Kidney (tissue), 14 donors: ENCODE data around the gene MYL12B. TPM values are rescaled to one million over a fixed set of nuclear protein-coding genes. Genes with fewer than 3 reads are reported as not detected.
A peak's percentile ranks its signal among the peaks of the same experiment; 100 is the strongest.

Experiments
- DNase-seq, 5 donors: peaks; one replicate each; pipeline ENCODE4 v3.0.0-alpha.2; 2013 to 2020
- FAIRE-seq: peaks from 2 replicates; lab custom pipeline; 2012; peaks lifted over from hg19 to GRCh38; lab: Jason Lieb, UNC
- H3K27ac ChIP-seq, 2 donors: one replicate each; pipeline ENCODE4 v1.7.0; 2013; ENCODE audit warnings: low read depth in 2 of 2, low read length in 2 of 2, inconsistent platforms in 1 of 2
- H3K27me3 ChIP-seq: one replicate; pipeline ENCODE4 v1.7.1; 2013; ENCODE audit warnings: low read length, inconsistent platforms; ENCODE audit not compliant: control insufficient read depth, insufficient read depth
- H3K36me3 ChIP-seq, 3 donors: one replicate each; pipeline versions ENCODE4 v1.7.0 to v1.7.1; 2013; ENCODE audit warnings: low read length in 3 of 3, control low read depth in 1 of 3, inconsistent platforms in 1 of 3; ENCODE audit not compliant: insufficient read depth in 3 of 3, control insufficient read depth in 2 of 3
- H3K4me1 ChIP-seq, 3 donors: one replicate each; pipeline versions ENCODE4 v1.7.0 to v1.7.1; 2013; ENCODE audit warnings: low read length in 3 of 3, inconsistent platforms in 1 of 3, low read depth in 1 of 3; ENCODE audit not compliant: control insufficient read depth in 2 of 3, insufficient read depth in 2 of 3
- H3K4me3 ChIP-seq, 3 donors: one replicate each; pipeline versions ENCODE4 v1.7.0 to v1.8.1; 2013; ENCODE audit warnings: low read length in 3 of 3, control low read depth in 1 of 3, inconsistent platforms in 1 of 3
- H3K9ac ChIP-seq, 3 donors: one replicate each; pipeline versions ENCODE4 v1.7.0 to v1.7.1; 2013; ENCODE audit warnings: low read length in 3 of 3, control low read depth in 1 of 3, inconsistent platforms in 1 of 3
- H3K9me3 ChIP-seq, 3 donors: one replicate each; pipeline versions ENCODE4 v1.7.0 to v1.7.1; 2013; ENCODE audit warnings: low read length in 3 of 3, control low read depth in 1 of 3, inconsistent platforms in 1 of 3; ENCODE audit not compliant: control insufficient read depth in 2 of 3, insufficient read depth in 1 of 3
- CTCF ChIP-seq: IDR thresholded peaks from 3 replicates; pipeline ENCODE4 v1.5.1; 2012; ENCODE audit warnings: mild to moderate bottlenecking, moderate library complexity, borderline replicate concordance; ENCODE audit not compliant: insufficient read depth; ENCODE audit errors: extremely low read depth
- intact Hi-C: fragments of 100-400 bp; cut with DNase I; formaldehyde crosslinking; loops from one replicate; pipeline ENCODE4 v1.11.1; 2022
- polyA plus RNA-seq: library from polyadenylated mRNA; stranded (reverse); fragments of 350-450 nt; fragmentation: Illumina TruSeq; extraction: RNeasy Lipid Tissue Mini Kit (QIAGEN cat#74804); gene quantifications from one replicate; pipeline ENCODE4 v1.2.3, GENCODE V29; 2014; ENCODE audit warnings: low read depth, low replicate concordance; ENCODE audit not compliant: insufficient read depth
- total RNA-seq: library from RNA; stranded (reverse); fragmentation: NEBNext Ultra II Directional; extraction: Animal tissue kit (Norgen Biotek cat#: 25700); gene quantifications from one replicate; pipeline ENCODE4 v1.2.1, GENCODE V29; 2021
- donor health status: control.
- donor health status: control.
- donor health status: control.
- donor health status: control.
- donor health status: control.
- donor health status: DM: yes; HTN: yes; CAD: no.
- donor health status: Normal renal cell carcinoma (clear cell type).

Gene MYL12B
- total and polyA plus RNA-seq, 2 donors from 2014 or later: 448 to 884 TPM

GRCh38 chr18:3265564-3266033 lies 3.7 kb downstream of the MYL12B start:
- Histone ChIP-seq H3K4me1 (peaks cover 0 to 54% (median 38%) of the 10 kb centered on the region in 3 donors), H3K4me3 (peak overlapping the region in 2 of 3 donors; percentile 7 to 10), H3K9ac (no peak overlapping the region), H3K36me3 (no peaks in the 10 kb centered on the region), H3K27ac (peak overlapping the region in 1 of 2 donors; percentile 5), H3K9me3 (no peaks in the 10 kb centered on the region), H3K27me3 (no peaks in the 10 kb centered on the region)
- no peak for FAIRE-seq
- no peak for TF ChIP-seq CTCF
- DNase-seq: peak in 1 of 5 donors; percentile 34
- intact Hi-C loops: no loop called here

- Histone ChIP-seq H3K27ac (peak overlapping the region in 1 of 2 donors; percentile 29), H3K36me3 (no peaks in the 10 kb centered on the region), H3K4me1 (peaks cover 0 to 53% (median 38%) of the 10 kb centered on the region in 3 donors), H3K9me3 (no peaks in the 10 kb centered on the region), H3K4me3 (peak overlapping the region in 2 of 3 donors; percentile 7 to 10), H3K9ac (no peak overlapping the region), H3K27me3 (no peaks in the 10 kb centered on the region)
- no peak for TF ChIP-seq CTCF
- intact Hi-C loops: no loop called here
- FAIRE-seq: no peak
- DNase-seq: no peak
Observed at GRCh38 chr18:3266062-3266608, 4.2 kb downstream of the MYL12B start.

- peaks cover 0 to 4% (median 0%) of the 10 kb centered on the region in 3 donors for H3K36me3 ChIP-seq
- no peak for TF ChIP-seq CTCF
- intact Hi-C loops: no loop called here
- H3K9me3 ChIP-seq: no peaks in the 10 kb centered on the region
- H3K4me3 ChIP-seq: peak overlapping the region in 1 of 3 donors; percentile 7
- no peak for DNase-seq
- H3K27ac ChIP-seq: peak overlapping the region in 1 of 2 donors; percentile 7
- H3K9ac ChIP-seq: no peak overlapping the region
- no peak for FAIRE-seq
- H3K4me1 ChIP-seq: peaks cover 0 to 53% (median 38%) of the 10 kb centered on the region in 3 donors
- no peaks in the 10 kb centered on the region for H3K27me3 ChIP-seq
Observed at GRCh38 chr18:3268306-3268705, 6.4 kb downstream of the MYL12B start.
